Breast epithelium (tissue), 4 donors: Measurements from ENCODE around the gene POLE2. TPM values are rescaled to one million over a fixed set of nuclear protein-coding genes. Genes with fewer than 3 reads are reported as not detected.
A peak's percentile ranks its signal among the peaks of the same experiment; 100 is the strongest.
"Not testable (repeated sequence)": the region's sequence is repeated elsewhere in the genome, so short reads cannot be mapped to it uniquely, and the experiment has no call there.

ENCODE experiments used
- DNase-seq, 2 donors: peaks; one replicate each; pipeline ENCODE4 v3.0.0-alpha.2; 2019; ENCODE audit warnings: low spot score in 2 of 2
- H3K27ac ChIP-seq, 2 donors: fragments of 200-600 bp; sonication (generic) in 1 of 2; one replicate each; pipeline ENCODE4 v1.5.1; 2016 to 2019; ENCODE audit warnings: mild to moderate bottlenecking in 1 of 2
- H3K27me3 ChIP-seq, 2 donors: fragments of 200-600 bp; sonication (generic) in 1 of 2; one replicate each; pipeline versions ENCODE4 v1.5.1 to v1.6.0; 2017 to 2019; ENCODE audit warnings: control low read depth in 1 of 2, mild to moderate bottlenecking in 1 of 2
- H3K36me3 ChIP-seq: fragments of 200-600 bp; one replicate; pipeline ENCODE4 v1.5.1; 2019
- H3K4me1 ChIP-seq, 2 donors: fragments of 200-600 bp; sonication (generic); one replicate each; pipeline ENCODE4 v1.5.1; 2016 to 2019; ENCODE audit warnings: control low read depth in 1 of 2
- H3K4me3 ChIP-seq, 3 donors: fragments of 200-600 bp; sonication (generic); 1 replicate in 2 of 3; 2 replicates in 1 of 3; pipeline ENCODE4 v1.5.1; 2016 to 2019; ENCODE audit warnings: mild to moderate bottlenecking in 3 of 3, moderate library complexity in 2 of 3
- H3K9me3 ChIP-seq, 2 donors: fragments of 200-600 bp; sonication (generic) in 1 of 2; one replicate each; pipeline ENCODE4 v1.5.1; 2016 to 2019; ENCODE audit warnings: control low read depth in 1 of 2
- CTCF ChIP-seq, 3 donors: fragments of 450-650 bp; IDR thresholded peaks; one replicate each; pipeline ENCODE4 v1.5.1; 2016 to 2017; ENCODE audit warnings: antibody characterized with exemption in 3 of 3, mild to moderate bottlenecking in 3 of 3, moderate library complexity in 3 of 3
- POLR2A ChIP-seq: fragments of 450-650 bp; IDR thresholded peaks from one replicate; pipeline ENCODE4 v1.6.1; 2016; ENCODE audit warnings: antibody characterized with exemption, mild to moderate bottlenecking, moderate library complexity
- POLR2AphosphoS5 ChIP-seq, 3 donors: sonication (generic); formaldehyde crosslinking; IDR thresholded peaks; one replicate each; pipeline ENCODE4 v1.6.1; 2017; ENCODE audit warnings: antibody characterized with exemption in 3 of 3
- intact Hi-C: fragments of 100-400 bp; cut with DNase I; formaldehyde crosslinking; loops from one replicate; pipeline ENCODE4 v1.15.1; 2023; ENCODE audit warnings: low total_unique reads
- total RNA-seq, 3 donors: library from RNA; depleted of rRNA; stranded (reverse); fragments of >200 nt; gene quantifications; one replicate each; pipeline ENCODE4 v1.1.0, GENCODE V29; 2016

Gene POLE2
- 1 to 10 TPM; 1.6 to 9.8 (median 5.6) TPM for total RNA-seq

GRCh38 chr14:49687942-49688700 is at the start of gene POLE2:
POLE2 (minus strand) TSS chr14:49688214; CDS start chr14:49688203, 11 bp downstream.
- Histone ChIP-seq H3K4me1 (no peaks in the 10 kb centered on the region), H3K4me3 (peak within 1 kb of the TSS; percentile 68 to 95 (median 72)), H3K9me3 (no peaks in the 10 kb centered on the region), H3K27ac (peak within 1 kb of the TSS; percentile 82 to 90), H3K27me3 (no peaks in the 10 kb centered on the region), H3K36me3 (no peaks in the 10 kb centered on the region)
- intact Hi-C loops: no loop called here
- TF ChIP-seq POLR2A (no peak), POLR2AphosphoS5 (IDR thresholded peaks at IDR 0.05) (peak in 2 of 3 donors; percentile 43 to 53)
- DNase-seq: peak; percentile 33 to 66

DNA sequence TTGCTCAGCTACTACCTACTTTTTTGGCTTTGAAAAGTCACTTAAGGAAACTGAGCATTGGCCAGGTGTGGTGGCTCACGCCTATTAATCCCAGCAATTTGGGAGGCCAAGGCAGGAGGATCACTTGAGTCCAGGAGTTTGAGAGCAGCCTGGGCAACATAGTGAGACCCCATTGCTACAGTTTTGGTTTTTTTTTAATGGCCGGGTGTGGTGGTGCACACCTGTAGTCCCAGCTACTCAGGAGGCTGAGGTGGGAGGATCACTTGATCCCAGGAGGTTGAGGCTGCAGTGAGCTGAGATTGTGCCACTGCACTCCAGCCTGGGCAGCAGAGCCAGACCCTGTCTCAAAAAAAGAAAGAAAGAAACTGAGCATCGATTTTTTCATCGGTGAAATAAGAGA is 47.7 kb upstream of the POLE2 start:
- H3K4me3 ChIP-seq, H3K4me1 ChIP-seq, intact Hi-C loops, H3K27ac ChIP-seq, H3K27me3 ChIP-seq, H3K9me3 ChIP-seq, H3K36me3 ChIP-seq, DNase-seq: not testable (repeated sequence)

- H3K4me3 ChIP-seq: no peak overlapping the region
- H3K36me3 ChIP-seq: no peaks in the 10 kb centered on the region
- no peak overlapping the region for H3K27ac ChIP-seq
- H3K27me3 ChIP-seq: no peaks in the 10 kb centered on the region
- no peak for DNase-seq
- no peak for TF ChIP-seq POLR2A
- TF ChIP-seq POLR2AphosphoS5 (IDR thresholded peaks at IDR 0.05): no peak
- no peak for TF ChIP-seq CTCF (IDR thresholded peaks at IDR 0.05)
- H3K9me3 ChIP-seq: no peaks in the 10 kb centered on the region
- intact Hi-C loops: no loop called here
- no peaks in the 10 kb centered on the region for H3K4me1 ChIP-seq
Measured at GRCh38 chr14:49733836-49734235, 45.8 kb upstream of the POLE2 start.

DNA sequence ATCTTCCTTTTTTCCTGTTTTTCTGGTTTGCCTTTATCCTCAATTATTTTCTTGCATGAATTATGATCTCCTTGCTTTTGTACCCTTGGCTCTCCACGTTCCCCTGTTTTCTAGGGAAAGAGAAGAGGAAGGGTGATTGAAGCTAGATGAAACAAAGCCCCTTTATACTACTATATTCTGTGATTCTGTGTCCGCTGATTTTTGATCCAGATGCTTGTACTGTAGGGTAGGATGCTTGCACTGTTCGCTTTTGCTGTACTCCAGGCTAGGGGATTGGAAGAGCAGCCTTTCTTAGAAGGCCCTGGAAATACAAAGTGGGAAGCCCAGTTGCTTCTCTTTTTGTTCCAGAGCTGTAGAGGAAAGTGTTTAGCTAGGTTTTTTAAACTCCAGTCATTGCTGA is 44.9 kb upstream of the POLE2 start:
- TF ChIP-seq CTCF (IDR thresholded peaks at IDR 0.05) (no peak), POLR2A (no peak), POLR2AphosphoS5 (IDR thresholded peaks at IDR 0.05) (no peak)
- Histone ChIP-seq H3K4me3 (no peak overlapping the region), H3K27ac (no peak overlapping the region), H3K9me3 (no peaks in the 10 kb centered on the region), H3K36me3 (no peaks in the 10 kb centered on the region), H3K27me3 (no peaks in the 10 kb centered on the region), H3K4me1 (no peaks in the 10 kb centered on the region)
- DNase-seq: no peak
- intact Hi-C loops: no loop called here

- DNase-seq: no peak
- H3K4me3 ChIP-seq: no peak overlapping the region
- intact Hi-C loops: loop anchor here (10.0 kb wide), 1 partner anchor 1042 kb away; no protein-coding TSS in a partner anchor
- no peaks in the 10 kb centered on the region for H3K4me1 ChIP-seq
- no peaks in the 10 kb centered on the region for H3K27me3 ChIP-seq
- H3K36me3 ChIP-seq: no peaks in the 10 kb centered on the region
- H3K27ac ChIP-seq: no peak overlapping the region
- H3K9me3 ChIP-seq: no peaks in the 10 kb centered on the region
- TF ChIP-seq CTCF (IDR thresholded peaks at IDR 0.05) (no peak), POLR2A (no peak), POLR2AphosphoS5 (IDR thresholded peaks at IDR 0.05) (no peak)
Measured at GRCh38 chr14:49727171-49727570, 39.2 kb upstream of the POLE2 start.

GRCh38 chr14:49721733-49722435 is 33.9 kb upstream of the POLE2 start:
- not testable (repeated sequence) for H3K36me3 ChIP-seq, H3K4me3 ChIP-seq, H3K27ac ChIP-seq, H3K4me1 ChIP-seq, H3K27me3 ChIP-seq, H3K9me3 ChIP-seq, DNase-seq
- intact Hi-C loops: loop anchor here (10.0 kb wide), 1 partner anchor 1037 kb away; no protein-coding TSS in a partner anchor
